AG20443 (cell line): ENCODE data around the gene TMEM94.
A peak's percentile ranks its signal among the peaks of the same experiment; 100 is the strongest.

Source experiments
- DNase-seq: peaks from one replicate; pipeline ENCODE4 v3.0.0; 2012; ENCODE audit warnings: low spot score, mixed read lengths

Gene TMEM94

GRCh38 chr17:75498039-75498725, 41.7 kb downstream of the TMEM94 start:
- DNase-seq = no peak

- no peak for DNase-seq
These were observed 42.3 kb downstream of the TMEM94 start for GRCh38 chr17:75498726-75499213.

GRCh38 chr17:75499313-75500022, 43.0 kb downstream of the TMEM94 start:
- no peak for DNase-seq

GRCh38 chr17:75500419-75501216, 44.2 kb downstream of the TMEM94 start:
- DNase-seq = no peak

- no peak for DNase-seq
These were observed 45.1 kb downstream of the TMEM94 start for GRCh38 chr17:75501378-75502071.

GRCh38 chr17:75502072-75502720, 45.8 kb downstream of the TMEM94 start:
- no peak for DNase-seq

GRCh38 chr17:75502721-75503329, 46.4 kb downstream of the TMEM94 start:
- no peak for DNase-seq

GRCh38 chr17:75503337-75503950, 47.0 kb downstream of the TMEM94 start:
- no peak for DNase-seq

GRCh38 chr17:75503976-75504346, 47.5 kb downstream of the TMEM94 start:
- DNase-seq = no peak

GRCh38 chr17:75504347-75505151, 48.1 kb downstream of the TMEM94 start:
- DNase-seq = peak; percentile 55

- no peak for DNase-seq
These were observed 48.6 kb downstream of the TMEM94 start for GRCh38 chr17:75505152-75505409.

- no peak for DNase-seq
These were observed 49.2 kb downstream of the TMEM94 start for GRCh38 chr17:75505640-75506039.

- no peak for DNase-seq
These were observed 49.7 kb downstream of the TMEM94 start for GRCh38 chr17:75506134-75506533.

GRCh38 chr17:75506888-75507287, 50.5 kb downstream of the TMEM94 start:
- DNase-seq = no peak

GRCh38 chr17:75507733-75508719, 51.6 kb downstream of the TMEM94 start:
- no peak for DNase-seq

GRCh38 chr17:75508931-75509361, 52.5 kb downstream of the TMEM94 start:
- no peak for DNase-seq

- no peak for DNase-seq
These were observed 53.3 kb downstream of the TMEM94 start for GRCh38 chr17:75509528-75510258.

- DNase-seq = no peak
These were observed 54.8 kb downstream of the TMEM94 start for GRCh38 chr17:75511270-75511609.
